Smooth muscle cell of the brain vasculature (primary cell): ENCODE measurements around the gene LCP1.

Experiments
- DNase-seq: peaks from one replicate; pipeline ENCODE4 v3.0.0-alpha.2; 2012; ENCODE audit warnings: low read depth, low spot score

Gene LCP1

DNA sequence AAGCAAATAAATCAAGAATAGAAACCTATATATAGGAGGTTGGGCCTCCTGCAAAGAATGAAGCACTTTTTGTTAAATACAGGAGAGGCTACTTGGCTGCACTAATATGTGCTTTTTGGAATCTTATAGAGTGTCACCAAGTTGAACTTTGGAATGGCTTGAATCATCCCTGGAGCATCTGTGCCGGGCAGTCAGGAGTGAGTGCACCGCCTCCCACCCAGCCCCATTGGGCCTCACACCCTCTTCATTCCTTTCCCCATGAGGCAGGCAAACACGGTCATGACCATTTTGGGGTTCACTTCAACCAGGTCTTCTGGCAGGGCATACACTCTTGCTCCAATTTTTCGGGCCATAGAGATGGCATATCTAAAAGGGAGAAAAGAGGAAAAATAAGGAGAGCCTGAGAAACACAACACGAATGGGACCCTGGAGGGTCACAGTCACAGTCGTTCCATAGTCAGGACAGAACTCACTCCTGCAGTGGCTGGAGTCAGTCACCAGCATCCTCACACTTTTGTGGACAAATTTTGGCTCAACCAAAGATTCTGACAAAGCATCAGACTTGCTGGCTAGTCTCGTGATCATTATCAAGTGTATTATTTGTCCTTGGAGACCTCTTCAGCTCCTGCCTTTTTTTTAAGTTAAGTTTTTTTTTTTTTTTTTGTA, 54.5 kb downstream of the LCP1 start:
- DNase-seq = no peak

DNA sequence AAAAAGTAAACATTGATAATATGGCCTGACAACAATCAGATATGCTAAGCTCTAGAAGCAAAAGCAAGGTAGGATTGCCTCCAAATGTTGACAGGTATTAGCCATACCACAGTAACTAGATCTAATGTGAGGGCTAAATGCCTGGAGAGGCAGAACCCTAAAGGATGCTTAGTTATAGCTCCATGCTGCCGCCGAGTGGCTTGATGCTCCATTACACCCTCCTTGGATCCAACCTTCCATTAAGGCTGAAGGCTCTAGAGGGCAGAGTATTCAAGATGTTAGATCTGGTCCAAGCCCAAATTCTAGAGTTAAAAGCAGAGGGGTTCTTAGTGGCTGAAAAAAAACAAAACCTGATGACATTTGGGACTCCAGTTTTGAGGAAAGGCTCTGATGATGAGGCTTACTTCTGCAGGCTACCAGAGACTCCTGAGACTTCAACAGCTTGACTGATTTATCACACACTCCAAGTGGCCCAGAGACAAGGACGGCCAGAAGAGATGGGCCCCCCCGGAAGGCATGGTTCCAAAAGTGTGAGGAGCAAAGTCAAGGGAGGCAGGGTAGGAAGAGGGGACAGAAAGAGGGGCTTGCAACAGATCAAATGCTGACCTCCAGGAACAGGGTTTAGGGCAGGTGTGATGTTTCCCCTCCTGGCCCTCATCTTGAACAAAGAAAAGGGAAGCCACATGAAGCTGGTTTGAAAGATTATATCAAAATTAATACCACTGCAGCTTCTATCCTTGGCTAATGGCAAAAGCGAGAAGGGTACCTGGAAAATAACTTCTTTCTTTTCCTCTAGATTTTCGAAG, 55.2 kb downstream of the LCP1 start:
- DNase-seq = peak; percentile 37

GRCh38 chr13:46126056-46126455, 55.9 kb downstream of the LCP1 start:
- no peak for DNase-seq

DNA sequence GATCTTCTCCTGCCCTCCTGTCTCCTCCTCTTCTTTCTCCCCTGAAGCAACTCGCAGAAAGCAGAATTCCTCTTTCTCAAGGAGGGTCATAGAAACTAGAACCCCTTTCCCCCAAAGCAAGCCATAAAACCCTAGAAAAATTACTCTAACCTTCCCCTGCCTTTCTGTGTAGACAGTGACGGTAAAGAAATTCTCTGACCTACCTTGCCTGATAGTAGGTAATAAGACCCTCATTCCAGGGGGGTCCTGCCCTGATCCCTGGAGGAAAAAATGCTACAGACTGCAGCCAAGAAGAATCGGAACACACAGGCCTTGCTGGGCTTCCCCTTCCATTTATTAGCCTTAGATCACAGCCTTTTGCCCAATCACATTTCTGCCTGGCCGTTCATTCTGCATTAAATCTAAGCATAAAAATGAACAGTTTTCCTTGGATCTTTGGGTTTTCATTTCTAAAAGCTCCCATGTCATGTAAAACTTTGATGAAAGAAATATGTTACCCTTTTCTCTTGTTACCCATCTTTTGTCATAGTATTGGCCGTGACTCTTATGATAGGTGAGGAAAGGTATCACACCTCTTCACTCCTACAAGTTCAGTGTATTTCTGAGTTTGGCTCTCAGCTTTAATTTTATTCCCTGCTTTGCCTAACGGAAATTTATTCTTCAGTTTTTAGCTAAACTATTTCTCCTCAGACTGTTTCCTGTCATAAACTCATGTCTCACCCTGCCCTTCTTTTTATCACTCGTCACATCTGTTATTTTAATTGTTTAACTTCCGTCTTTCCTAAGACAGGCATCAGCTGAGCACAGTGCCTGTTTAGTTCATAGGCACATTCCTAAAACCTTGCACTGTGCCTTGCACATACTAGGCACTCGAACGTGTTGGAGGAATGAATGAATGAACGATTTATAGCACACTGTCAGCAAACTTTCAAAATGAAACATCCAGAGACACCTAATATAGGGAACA, 56.7 kb downstream of the LCP1 start:
- no peak for DNase-seq

DNA sequence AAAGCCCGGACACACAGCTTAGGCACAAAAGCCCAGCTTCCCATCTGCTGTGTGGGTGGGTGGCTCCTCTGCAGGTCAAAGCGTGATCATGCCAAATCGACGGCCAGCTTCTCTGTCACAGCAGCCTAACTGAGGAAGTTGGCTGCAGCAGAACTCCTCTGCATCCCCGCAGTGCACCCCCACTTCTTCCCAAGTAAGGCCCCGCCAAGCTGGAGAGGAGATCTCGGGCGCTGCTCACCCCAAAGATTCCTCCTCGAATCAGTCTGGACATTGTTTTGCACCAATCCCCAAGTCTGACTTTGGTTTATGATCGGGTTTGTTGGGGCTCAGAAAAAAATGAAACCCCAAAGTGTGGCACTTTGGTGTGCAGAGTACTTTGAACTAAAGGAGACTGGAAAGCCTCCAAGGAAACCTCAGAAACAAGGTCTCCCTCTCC, 57.4 kb downstream of the LCP1 start:
- no peak for DNase-seq

- no peak for DNase-seq
Observed at GRCh38 chr13:46122304-46122703, 59.7 kb downstream of the LCP1 start.

DNA sequence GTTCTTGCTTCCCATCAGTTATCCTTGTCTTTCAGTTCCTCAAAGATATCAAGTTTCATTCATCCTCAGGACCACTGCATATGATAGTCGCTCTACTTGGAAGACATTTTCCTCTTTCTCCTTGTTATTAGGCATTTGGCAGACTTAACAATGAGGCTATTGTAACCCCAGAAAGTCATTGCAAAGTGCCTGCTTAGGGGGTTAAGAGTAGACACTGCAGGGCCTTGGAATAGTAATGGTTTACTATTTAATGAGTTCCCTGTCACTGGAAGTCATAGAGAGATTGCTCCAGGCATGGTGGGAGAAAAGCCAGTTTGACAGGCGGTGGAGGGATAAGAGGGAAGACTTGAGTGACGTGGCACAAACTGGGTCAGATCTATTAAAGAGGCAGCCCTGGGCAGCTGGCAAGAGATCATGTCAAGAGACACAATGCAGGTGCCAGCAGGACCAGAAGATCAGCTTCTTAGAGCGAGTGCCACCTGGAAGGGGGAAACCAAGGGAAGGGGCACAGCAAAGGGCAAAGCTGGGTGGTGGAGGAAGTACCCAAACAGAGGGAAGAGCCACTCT, 60.3 kb downstream of the LCP1 start:
- DNase-seq = no peak

DNA sequence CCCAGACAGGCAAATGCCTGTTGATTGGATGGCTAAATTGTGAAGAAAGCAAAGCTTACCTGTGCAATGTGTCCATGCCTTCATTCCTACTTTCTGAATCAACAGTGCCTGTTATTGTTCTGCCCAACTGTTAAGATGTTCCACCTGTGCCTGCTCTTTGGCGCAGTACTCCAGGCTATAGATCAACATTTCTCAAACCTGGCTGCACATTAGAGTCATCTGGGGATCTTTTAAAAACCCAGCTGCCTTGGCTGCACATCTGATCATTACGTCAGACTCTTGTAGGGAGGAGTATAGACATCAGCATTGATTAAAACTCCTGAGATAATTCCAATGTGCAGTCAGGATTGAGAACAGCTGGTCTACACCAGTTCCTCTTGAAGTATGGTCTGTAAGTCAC, 60.9 kb downstream of the LCP1 start:
- no peak for DNase-seq

GRCh38 chr13:46119883-46120614, 61.9 kb downstream of the LCP1 start:
- DNase-seq = peak; percentile 74

- no peak for DNase-seq
Observed at GRCh38 chr13:46116653-46117502, 65.1 kb downstream of the LCP1 start.

DNA sequence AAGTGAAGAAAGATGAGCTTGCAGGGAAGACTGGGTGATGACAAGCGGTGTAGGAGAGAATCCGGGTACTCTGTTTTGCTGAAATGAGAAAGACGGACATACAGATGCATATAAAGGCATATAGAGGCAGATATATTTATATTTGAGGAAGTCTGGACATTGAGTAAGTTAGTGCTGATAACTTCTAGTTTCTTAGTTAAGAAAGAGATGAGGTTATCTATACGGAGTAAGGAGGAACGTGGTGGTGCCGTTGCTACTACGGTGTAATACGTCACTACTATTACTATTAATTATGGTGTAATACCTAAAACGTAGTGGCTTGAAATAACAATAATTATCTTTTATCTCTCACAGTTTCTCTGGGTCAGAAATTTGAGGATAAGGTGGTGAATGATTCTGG, 67.4 kb downstream of the LCP1 start:
- no peak for DNase-seq

GRCh38 chr13:46113596-46113995, 68.4 kb downstream of the LCP1 start:
- no peak for DNase-seq

GRCh38 chr13:46111151-46111550, 70.8 kb downstream of the LCP1 start:
- no peak for DNase-seq

DNA sequence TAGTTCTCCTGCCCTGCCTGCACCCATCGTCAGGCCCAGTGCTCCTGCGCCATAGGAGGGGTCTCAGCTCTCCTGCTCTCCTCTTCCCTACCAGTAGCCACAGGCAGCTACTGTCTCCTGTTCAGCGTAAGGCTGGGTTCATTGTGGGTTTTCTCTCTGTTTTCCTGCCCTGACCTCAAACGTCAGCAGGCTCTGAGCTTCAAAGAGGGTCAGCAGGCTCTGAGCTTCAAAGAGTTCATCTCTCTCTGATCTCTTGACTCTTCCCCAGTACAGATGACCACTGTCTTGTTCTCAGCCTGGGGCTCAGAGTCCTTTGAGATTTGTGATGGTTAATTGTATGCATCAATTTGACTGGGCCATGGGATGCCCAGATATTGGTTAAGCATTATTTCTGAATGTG, 72.5 kb downstream of the LCP1 start:
- DNase-seq = no peak

- no peak for DNase-seq
Observed at GRCh38 chr13:46106839-46107371, 75.1 kb downstream of the LCP1 start.

GRCh38 chr13:46104868-46105267, 77.1 kb downstream of the LCP1 start, which contains the start of gene CPB2:
TSS of gene CPB2 (minus strand) at chr13:46105033. CDS start at chr13:46105009, 24 bp downstream.
- DNase-seq = no peak

- no peak for DNase-seq
Observed at GRCh38 chr13:46103037-46103436, 78.9 kb downstream of the LCP1 start.

GRCh38 chr13:46102255-46102605, 79.7 kb downstream of the LCP1 start:
- DNase-seq = no peak

DNA sequence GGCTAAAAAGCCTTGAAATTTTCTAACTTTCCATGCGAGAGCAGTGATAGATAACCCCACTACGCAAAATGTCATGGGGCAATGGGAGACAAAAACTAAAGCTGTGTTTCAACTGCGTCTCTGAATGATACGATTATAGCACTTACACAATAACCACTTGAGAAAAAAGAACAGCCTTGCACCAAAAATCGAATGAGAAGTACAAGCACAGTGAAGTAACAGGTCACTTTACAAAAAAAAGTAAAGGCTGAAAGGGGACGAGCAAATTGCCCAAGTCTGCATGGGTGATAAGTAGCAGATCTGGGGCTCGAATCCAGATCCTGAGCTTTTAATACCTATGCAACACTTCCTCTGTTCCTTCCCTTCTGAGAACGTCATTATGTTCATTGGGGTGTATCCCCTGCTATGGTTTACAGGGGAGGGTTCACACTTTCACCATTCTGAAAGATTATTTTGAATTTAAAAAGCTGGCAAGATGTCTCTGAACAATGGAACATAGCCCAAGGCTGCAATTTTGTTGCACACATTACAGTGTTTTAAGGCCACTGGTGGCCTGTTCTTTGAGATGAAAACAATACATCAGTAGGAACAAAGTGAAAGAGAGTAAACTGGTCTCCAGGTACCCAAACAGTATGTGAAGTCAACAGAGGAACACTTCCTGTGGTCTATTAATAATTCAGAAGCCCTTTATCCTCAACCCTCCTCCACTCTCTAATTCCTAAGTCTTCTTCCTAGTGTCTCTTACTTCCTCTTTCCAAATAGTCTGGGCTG, 80.3 kb downstream of the LCP1 start:
- DNase-seq = no peak
